Stimulated activated naive B cell treated with anti-CD40 and anti-IgM and Interleukin-4, amounts not matched to agents 10 μg/mL and 1 μg/mL and 100 μg/mL, for 72 hours (primary cell): ENCODE measurements around the gene BLM.
"Not testable (repeated sequence)": the region's sequence is repeated elsewhere in the genome, so short reads cannot be mapped to it uniquely, and the experiment has no call there.

Experiments
- ATAC-seq, 2 donors: fragments of 150-1000 bp; cut with Tn5 transposase; replicated peaks; 2 replicates each; pipeline ENCODE4 v1.10.0; 2021; ENCODE audit warnings: moderate library complexity in 1 of 2
- DNase-seq: peaks from one replicate; pipeline ENCODE4 v3.0.0; 2021
- H3K27ac Mint-ChIP-seq: one replicate; pipeline ENCODE4 v1.8.0; 2022; ENCODE audit warnings: mild to moderate bottlenecking, mixed read lengths
- H3K27me3 Mint-ChIP-seq, 2 donors: one replicate each; pipeline ENCODE4 v1.8.0; 2022; ENCODE audit warnings: mixed read lengths in 2 of 2
- H3K36me3 Mint-ChIP-seq, 2 donors: one replicate each; pipeline ENCODE4 v1.8.0; 2022; ENCODE audit warnings: mixed read lengths in 2 of 2, mild to moderate bottlenecking in 1 of 2
- H3K4me1 Mint-ChIP-seq, 2 donors: one replicate each; pipeline ENCODE4 v1.8.0; 2022; ENCODE audit warnings: mixed read lengths in 2 of 2, mild to moderate bottlenecking in 1 of 2
- H3K4me3 Mint-ChIP-seq, 2 donors: one replicate each; pipeline ENCODE4 v1.8.0; 2022; ENCODE audit warnings: mild to moderate bottlenecking in 2 of 2, mixed read lengths in 2 of 2, moderate library complexity in 1 of 2
- H3K9me3 Mint-ChIP-seq, 2 donors: one replicate each; pipeline ENCODE4 v1.8.0; 2022; ENCODE audit warnings: mixed read lengths in 2 of 2, mild to moderate bottlenecking in 1 of 2

Gene BLM

GRCh38 chr15:90838139-90838538 lies 121.0 kb downstream of the BLM start:
- peak overlapping the region; percentile 46 to 57 for H3K4me3 Mint-ChIP-seq
- peaks cover 30 to 46% of the 10 kb centered on the region in 2 donors for H3K4me1 Mint-ChIP-seq
- peak; percentile 74 for DNase-seq
- H3K9me3 Mint-ChIP-seq = no peaks in the 10 kb centered on the region
- peak; percentile 80 to 88 for ATAC-seq
- H3K27ac Mint-ChIP-seq = peak overlapping the region; percentile 73
- no peaks in the 10 kb centered on the region for H3K36me3 Mint-ChIP-seq
- no peaks in the 10 kb centered on the region for H3K27me3 Mint-ChIP-seq

- H3K27me3 Mint-ChIP-seq = no peaks in the 10 kb centered on the region
- no peak for ATAC-seq
- H3K9me3 Mint-ChIP-seq = no peaks in the 10 kb centered on the region
- no peak for DNase-seq
- H3K4me3 Mint-ChIP-seq = peak overlapping the region; percentile 46 to 57
- H3K36me3 Mint-ChIP-seq = no peaks in the 10 kb centered on the region
- H3K27ac Mint-ChIP-seq = no peak overlapping the region
- H3K4me1 Mint-ChIP-seq = peaks cover 30 to 46% of the 10 kb centered on the region in 2 donors
These were observed 121.4 kb downstream of the BLM start for GRCh38 chr15:90838544-90838943.

- Mint-ChIP-seq H3K27ac (peak overlapping the region; percentile 86), H3K4me3 (peak overlapping the region; percentile 69 to 79), H3K4me1 (peaks cover 32 to 53% of the 10 kb centered on the region in 2 donors), H3K9me3 (no peaks in the 10 kb centered on the region), H3K36me3 (no peaks in the 10 kb centered on the region), H3K27me3 (no peaks in the 10 kb centered on the region)
- DNase-seq (no peak), ATAC-seq (peak; percentile 71 to 86)
These were observed 122.3 kb downstream of the BLM start for GRCh38 chr15:90839187-90840071.

GRCh38 chr15:90840157-90840855 lies 123.2 kb downstream of the BLM start:
- H3K4me1 Mint-ChIP-seq = peaks cover 39 to 55% of the 10 kb centered on the region in 2 donors
- DNase-seq = no peak
- H3K27ac Mint-ChIP-seq = peak overlapping the region; percentile 86
- peak overlapping the region; percentile 69 to 79 for H3K4me3 Mint-ChIP-seq
- no peak for ATAC-seq
- no peaks in the 10 kb centered on the region for H3K9me3 Mint-ChIP-seq
- H3K27me3 Mint-ChIP-seq = no peaks in the 10 kb centered on the region
- H3K36me3 Mint-ChIP-seq = no peaks in the 10 kb centered on the region

DNA sequence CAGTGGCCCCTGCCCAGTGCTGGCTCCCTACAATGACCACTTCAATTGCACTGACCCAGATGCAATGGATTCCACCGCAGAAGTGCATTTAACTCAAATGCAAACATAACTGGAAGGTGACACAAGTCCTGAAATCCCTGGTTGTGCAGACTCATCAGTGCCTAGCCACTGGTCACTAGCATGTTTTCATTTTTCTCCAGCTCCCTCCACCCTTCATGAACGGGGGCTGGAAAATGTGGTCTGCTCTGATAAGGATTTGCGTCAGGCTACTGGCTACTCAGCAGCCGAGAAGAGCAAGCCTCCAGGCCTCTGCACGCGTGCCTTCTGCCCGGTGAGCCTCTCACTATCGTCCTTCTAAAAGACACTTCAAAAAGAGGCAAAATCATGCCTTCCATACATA lies 123.8 kb downstream of the BLM start:
- DNase-seq = no peak
- H3K4me1 Mint-ChIP-seq = peaks cover 43 to 54% of the 10 kb centered on the region in 2 donors
- no peaks in the 10 kb centered on the region for H3K27me3 Mint-ChIP-seq
- no peaks in the 10 kb centered on the region for H3K36me3 Mint-ChIP-seq
- H3K27ac Mint-ChIP-seq = no peak overlapping the region
- no peak for ATAC-seq
- no peak overlapping the region for H3K4me3 Mint-ChIP-seq
- H3K9me3 Mint-ChIP-seq = no peaks in the 10 kb centered on the region

DNA sequence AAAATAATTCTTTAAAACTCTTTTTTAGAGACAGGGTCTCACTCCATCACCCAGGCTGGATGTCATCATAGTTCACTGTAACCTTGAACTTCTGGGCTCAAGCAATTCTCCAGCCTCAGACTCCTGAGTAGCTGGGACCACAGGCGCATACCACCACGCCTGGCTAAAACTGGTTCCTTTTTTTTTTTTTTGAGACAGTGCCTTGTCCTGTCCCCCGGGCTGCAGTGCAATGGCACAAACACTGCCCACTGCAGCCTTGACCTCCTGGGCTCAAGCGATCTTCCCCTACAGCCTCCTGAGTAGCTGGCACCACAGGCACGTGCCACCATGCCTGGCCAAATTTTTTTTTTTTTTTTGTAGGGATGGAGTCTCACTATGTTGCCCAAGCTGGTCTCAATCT lies 127.5 kb downstream of the BLM start:
- no peak for DNase-seq
- peak overlapping the region; percentile 91 for H3K27ac Mint-ChIP-seq
- peak overlapping the region in 1 of 2 donors; percentile 44 for H3K4me3 Mint-ChIP-seq
- peaks cover 24 to 36% of the 10 kb centered on the region in 2 donors for H3K4me1 Mint-ChIP-seq
- peak; percentile 41 to 47 for ATAC-seq
- H3K36me3 Mint-ChIP-seq = peaks cover 0 to 3% of the 10 kb centered on the region in 2 donors
- H3K27me3 Mint-ChIP-seq = no peaks in the 10 kb centered on the region
- no peaks in the 10 kb centered on the region for H3K9me3 Mint-ChIP-seq

DNA sequence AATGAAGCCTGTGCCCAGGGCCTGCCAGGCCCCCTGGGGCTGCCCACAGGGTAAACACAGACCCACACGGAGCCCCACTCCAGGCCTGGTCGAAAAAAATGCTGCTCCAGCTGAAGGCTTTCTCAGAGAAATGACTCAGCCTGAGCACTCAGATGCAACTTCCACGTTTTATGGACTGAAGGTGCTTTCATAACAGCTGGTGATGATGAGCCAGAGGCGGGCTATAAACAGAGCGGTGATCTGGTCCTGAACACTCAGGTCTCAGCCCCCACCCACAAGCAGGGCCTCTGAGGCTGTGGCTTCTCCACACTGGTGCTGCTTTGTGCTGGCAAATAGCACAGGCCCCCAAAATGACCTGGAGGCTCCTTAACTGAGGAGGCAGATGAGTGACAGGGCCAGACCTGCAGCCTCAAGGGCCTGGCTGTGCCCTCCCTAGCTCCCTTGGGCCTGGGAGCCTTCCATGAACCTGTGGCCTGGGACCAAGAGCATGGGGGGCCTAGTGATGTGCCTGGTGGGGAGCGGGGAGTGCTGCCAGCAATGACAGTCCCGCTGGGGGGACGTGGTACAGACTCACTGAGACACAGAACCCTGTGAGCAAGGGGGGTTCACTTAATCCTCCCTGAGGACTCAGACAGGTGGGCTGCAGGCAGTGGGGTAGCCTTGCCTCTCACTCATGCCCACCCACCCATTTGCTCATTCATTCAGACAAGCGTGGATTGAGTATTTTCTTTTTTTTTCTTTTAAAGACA lies 128.2 kb downstream of the BLM start:
- peaks cover 20 to 29% of the 10 kb centered on the region in 2 donors for H3K4me1 Mint-ChIP-seq
- H3K9me3 Mint-ChIP-seq = no peaks in the 10 kb centered on the region
- H3K27ac Mint-ChIP-seq = peak overlapping the region; percentile 91
- H3K36me3 Mint-ChIP-seq = peaks cover 0 to 3% of the 10 kb centered on the region in 2 donors
- DNase-seq = peak; percentile 80
- peak overlapping the region in 1 of 2 donors; percentile 44 for H3K4me3 Mint-ChIP-seq
- ATAC-seq = peak; percentile 98 to 99
- no peaks in the 10 kb centered on the region for H3K27me3 Mint-ChIP-seq

- not testable (repeated sequence) for H3K4me3 Mint-ChIP-seq, H3K9me3 Mint-ChIP-seq, H3K27ac Mint-ChIP-seq, H3K36me3 Mint-ChIP-seq, ATAC-seq, H3K27me3 Mint-ChIP-seq, DNase-seq
- peaks cover 42 to 62% of the 10 kb centered on the region in 2 donors for H3K4me1 Mint-ChIP-seq
These were observed 132.3 kb downstream of the BLM start for GRCh38 chr15:90849424-90849823.

DNA sequence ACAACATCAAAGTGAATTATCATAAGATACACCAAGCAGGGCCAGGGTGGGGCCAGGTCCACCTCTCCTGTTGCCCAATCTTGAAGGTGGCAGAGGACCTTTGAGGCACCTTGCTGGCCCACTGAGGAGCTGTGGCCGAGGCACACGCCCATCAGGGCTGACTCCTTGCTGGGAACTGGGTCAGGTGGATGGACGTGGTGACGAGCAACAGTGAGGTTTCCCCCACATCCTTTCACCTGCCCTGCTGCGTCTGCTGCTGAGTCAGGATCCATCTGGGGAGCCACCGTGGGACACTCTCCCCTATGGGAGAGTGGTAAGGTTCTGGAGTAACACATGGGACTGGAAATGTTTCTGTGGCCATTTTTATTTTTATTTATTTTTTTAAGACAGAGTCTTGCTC lies 134.0 kb downstream of the BLM start:
- ATAC-seq (no peak), DNase-seq (no peak)
- H3K9me3 Mint-ChIP-seq = peaks cover 0 to 3% of the 10 kb centered on the region in 2 donors
- H3K36me3 Mint-ChIP-seq = peaks cover 2 to 8% of the 10 kb centered on the region in 2 donors
- H3K4me1 Mint-ChIP-seq = peaks cover 43 to 65% of the 10 kb centered on the region in 2 donors
- peak overlapping the region; percentile 77 for H3K27ac Mint-ChIP-seq
- H3K27me3 Mint-ChIP-seq = no peaks in the 10 kb centered on the region
- no peak overlapping the region for H3K4me3 Mint-ChIP-seq

- DNase-seq = no peak
- ATAC-seq = peak in 1 of 2 donors; percentile 1
- peaks cover 47 to 65% of the 10 kb centered on the region in 2 donors for H3K4me1 Mint-ChIP-seq
- H3K36me3 Mint-ChIP-seq = peaks cover 2 to 5% of the 10 kb centered on the region in 2 donors
- H3K9me3 Mint-ChIP-seq = peaks cover 0 to 3% of the 10 kb centered on the region in 2 donors
- no peaks in the 10 kb centered on the region for H3K27me3 Mint-ChIP-seq
- no peak overlapping the region for H3K4me3 Mint-ChIP-seq
- H3K27ac Mint-ChIP-seq = peak overlapping the region; percentile 94
These were observed 134.8 kb downstream of the BLM start for GRCh38 chr15:90851940-90852339.

- H3K9me3 Mint-ChIP-seq = peaks cover 0 to 3% of the 10 kb centered on the region in 2 donors
These were observed 138.0 kb downstream of the BLM start for GRCh38 chr15:90855139-90855538.

GRCh38 chr15:90857337-90857736 lies 140.2 kb downstream of the BLM start:
- Mint-ChIP-seq H3K36me3 (no peaks in the 10 kb centered on the region), H3K4me1 (peaks cover 43 to 64% of the 10 kb centered on the region in 2 donors), H3K4me3 (no peak overlapping the region), H3K27me3 (no peaks in the 10 kb centered on the region), H3K9me3 (no peaks in the 10 kb centered on the region), H3K27ac (no peak overlapping the region)
- DNase-seq (no peak), ATAC-seq (no peak)

More at GRCh38 chr15:90855139-90855538, 138.0 kb downstream of the BLM start:
- H3K27ac Mint-ChIP-seq = no peak overlapping the region
- no peak for DNase-seq
- H3K36me3 Mint-ChIP-seq = peaks cover 2 to 5% of the 10 kb centered on the region in 2 donors
- ATAC-seq = no peak
- H3K27me3 Mint-ChIP-seq = no peaks in the 10 kb centered on the region
- no peak overlapping the region for H3K4me3 Mint-ChIP-seq
- H3K4me1 Mint-ChIP-seq = peaks cover 57 to 84% of the 10 kb centered on the region in 2 donors

GRCh38 chr15:90857883-90858443 lies 140.8 kb downstream of the BLM start:
- Mint-ChIP-seq H3K9me3 (no peaks in the 10 kb centered on the region), H3K36me3 (no peaks in the 10 kb centered on the region), H3K27me3 (no peaks in the 10 kb centered on the region), H3K4me1 (peaks cover 37 to 59% of the 10 kb centered on the region in 2 donors), H3K4me3 (no peak overlapping the region), H3K27ac (no peak overlapping the region)
- DNase-seq (no peak), ATAC-seq (no peak)
